Smooth muscle cell (in vitro differentiated cells): ENCODE results near the gene RABL2A. TPM values are rescaled to one million over a fixed set of nuclear protein-coding genes. Genes with fewer than 3 reads are reported as not detected.
A peak's percentile ranks its signal among the peaks of the same experiment; 100 is the strongest.
"Not testable (repeated sequence)": the region's sequence is repeated elsewhere in the genome, so short reads cannot be mapped to it uniquely, and the experiment has no call there.

Experiments used
- DNase-seq: peaks from one replicate; lab custom pipeline; 2025; ENCODE audit not compliant: unreplicated experiment; lab: John Stamatoyannopoulos, UW
- H2AFZ ChIP-seq: fragments of 200-600 bp; sonication (generic); 2 replicates; pipeline ENCODE4 v1.6.0; 2016; ENCODE audit warnings: antibody characterized with exemption, low read depth, mild to moderate bottlenecking
- H3F3A ChIP-seq: fragments of 200-600 bp; sonication (generic); 2 replicates; pipeline ENCODE4 v1.6.0; 2017; ENCODE audit warnings: antibody characterized with exemption, low read depth
- H3K27ac ChIP-seq: fragments of 200-600 bp; sonication (generic); 2 replicates; pipeline ENCODE4 v1.5.1; 2016; ENCODE audit warnings: low read depth, mild to moderate bottlenecking
- H3K27me3 ChIP-seq: fragments of 200-600 bp; sonication (generic); 2 replicates; pipeline ENCODE4 v1.6.1; 2016; ENCODE audit warnings: low read depth, mild to moderate bottlenecking
- H3K36me3 ChIP-seq: fragments of 200-600 bp; sonication (generic); 2 replicates; pipeline ENCODE4 v1.5.1; 2016; ENCODE audit warnings: low read depth
- H3K4me1 ChIP-seq: fragments of 200-600 bp; sonication (generic); 2 replicates; pipeline ENCODE4 v1.5.1; 2016; ENCODE audit warnings: low read depth
- H3K4me2 ChIP-seq: fragments of 200-600 bp; sonication (generic); 2 replicates; pipeline ENCODE4 v1.6.0; 2016; ENCODE audit warnings: mild to moderate bottlenecking
- H3K4me3 ChIP-seq: fragments of 200-600 bp; sonication (generic); 2 replicates; pipeline ENCODE4 v1.5.1; 2016; ENCODE audit warnings: mild to moderate bottlenecking
- H3K79me2 ChIP-seq: fragments of 200-600 bp; sonication (generic); 2 replicates; pipeline ENCODE4 v1.6.0; 2016; ENCODE audit warnings: low read depth, mild to moderate bottlenecking
- H3K9ac ChIP-seq: fragments of 200-600 bp; sonication (generic); 2 replicates; pipeline ENCODE4 v1.6.0; 2016; ENCODE audit warnings: low read depth
- H3K9me3 ChIP-seq: fragments of 200-600 bp; sonication (generic); replicated peaks from 2 replicates; pipeline ENCODE4 v1.5.1; 2016; ENCODE audit warnings: low read depth
- H4K20me1 ChIP-seq: fragments of 200-600 bp; sonication (generic); 2 replicates; pipeline ENCODE4 v1.6.0; 2016; ENCODE audit warnings: low read depth
- WGBS: methylation state at CpG from one replicate; pipeline ENCODE4 v1.1.7; 2016; ENCODE audit warnings: low lambda C conversion rate; 5-methylcytosine and 5-hydroxymethylcytosine counted together
- polyA plus RNA-seq: library from polyadenylated mRNA; unstranded; fragments of >200 nt; fragmentation: Nextera tagmentation; extraction: Ambion mirVana; gene quantifications from 2 replicates; pipeline ENCODE4 v1.2.1, GENCODE V29; 2016
- total RNA-seq: library from RNA; depleted of rRNA; stranded (reverse); fragments of >200 nt; gene quantifications from 2 replicates; pipeline ENCODE4 v1.2.3, GENCODE V29; 2014
- TF ChIP-seq, protein P1 (sequence below): fragments of 200-600 bp; sonication (generic); IDR thresholded peaks from 2 replicates; pipeline ENCODE4 v1.5.1; 2017; ENCODE audit warnings: borderline replicate concordance, mild to moderate bottlenecking, antibody characterized with exemption; ENCODE audit not compliant: insufficient read depth, poor library complexity, severe bottlenecking

RABL2A gene
- total and polyA plus RNA-seq, 2 experiments from 2014 or later: 10.9 to 11.3 TPM

DNA sequence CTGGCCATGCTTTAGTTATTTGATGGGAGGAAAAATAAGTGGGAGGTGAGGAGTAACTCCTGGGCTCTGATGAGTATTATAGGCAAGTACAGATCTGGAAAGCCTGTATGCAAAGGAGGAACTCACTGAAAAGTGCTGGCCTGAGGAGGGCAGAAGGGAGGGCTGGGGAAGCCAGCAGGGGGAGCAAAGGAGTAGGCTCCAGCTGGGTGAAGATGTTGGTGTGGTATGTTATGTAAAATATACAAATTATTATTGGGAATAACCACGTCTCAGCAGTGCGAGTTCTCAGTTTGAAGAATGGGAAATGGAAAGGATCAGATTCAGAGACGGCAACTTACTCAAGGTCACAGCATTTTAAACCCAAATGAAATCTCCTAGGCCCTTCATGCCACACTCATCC is 39.9 kb upstream of the RABL2A start:
- not testable (repeated sequence) for H3F3A ChIP-seq, H2AFZ ChIP-seq, H3K36me3 ChIP-seq, H3K9me3 ChIP-seq, DNase-seq, H3K27me3 ChIP-seq, H3K4me3 ChIP-seq, H3K9ac ChIP-seq, H4K20me1 ChIP-seq, H3K27ac ChIP-seq, H3K4me2 ChIP-seq
- TF ChIP-seq, protein P1, sequence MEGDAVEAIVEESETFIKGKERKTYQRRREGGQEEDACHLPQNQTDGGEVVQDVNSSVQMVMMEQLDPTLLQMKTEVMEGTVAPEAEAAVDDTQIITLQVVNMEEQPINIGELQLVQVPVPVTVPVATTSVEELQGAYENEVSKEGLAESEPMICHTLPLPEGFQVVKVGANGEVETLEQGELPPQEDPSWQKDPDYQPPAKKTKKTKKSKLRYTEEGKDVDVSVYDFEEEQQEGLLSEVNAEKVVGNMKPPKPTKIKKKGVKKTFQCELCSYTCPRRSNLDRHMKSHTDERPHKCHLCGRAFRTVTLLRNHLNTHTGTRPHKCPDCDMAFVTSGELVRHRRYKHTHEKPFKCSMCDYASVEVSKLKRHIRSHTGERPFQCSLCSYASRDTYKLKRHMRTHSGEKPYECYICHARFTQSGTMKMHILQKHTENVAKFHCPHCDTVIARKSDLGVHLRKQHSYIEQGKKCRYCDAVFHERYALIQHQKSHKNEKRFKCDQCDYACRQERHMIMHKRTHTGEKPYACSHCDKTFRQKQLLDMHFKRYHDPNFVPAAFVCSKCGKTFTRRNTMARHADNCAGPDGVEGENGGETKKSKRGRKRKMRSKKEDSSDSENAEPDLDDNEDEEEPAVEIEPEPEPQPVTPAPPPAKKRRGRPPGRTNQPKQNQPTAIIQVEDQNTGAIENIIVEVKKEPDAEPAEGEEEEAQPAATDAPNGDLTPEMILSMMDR: peak; percentile 49
- 85% methylated on average over 3 of the region's 3 CpGs for WGBS
- Histone ChIP-seq H3K4me1 (peaks cover 16% of the 10 kb centered on the region), H3K79me2 (peaks cover 16% of the 10 kb centered on the region)

DNA sequence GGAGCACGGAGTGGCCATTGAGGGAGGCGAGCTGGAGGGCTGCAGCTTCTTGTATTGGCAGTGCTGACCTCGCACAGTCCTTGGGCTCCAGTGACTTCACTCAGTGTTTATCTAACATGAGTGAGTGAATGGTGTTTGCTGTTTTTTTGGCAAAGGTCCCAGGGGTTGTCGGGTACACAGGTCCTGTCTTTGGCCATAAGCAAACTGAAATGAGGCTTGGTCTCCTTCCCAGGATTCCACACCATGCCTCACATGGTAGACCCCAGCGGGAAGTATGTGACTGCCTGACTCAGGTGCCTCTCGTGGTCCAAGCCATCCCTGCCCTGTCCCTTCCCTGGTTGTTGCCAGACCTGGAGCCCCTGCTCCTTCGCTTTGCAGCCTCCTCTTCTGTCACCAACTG is 37.5 kb upstream of the RABL2A start:
- H3F3A ChIP-seq, H3K36me3 ChIP-seq, DNase-seq, H3K27me3 ChIP-seq, H3K27ac ChIP-seq, H2AFZ ChIP-seq, H3K9me3 ChIP-seq, H3K9ac ChIP-seq, H3K4me3 ChIP-seq, H3K4me1 ChIP-seq, H3K4me2 ChIP-seq, H4K20me1 ChIP-seq: not testable (repeated sequence)
- 96% methylated on average over 5 of the region's 7 CpGs for WGBS
- H3K79me2 ChIP-seq: peaks cover 16% of the 10 kb centered on the region

GRCh38 chr2:113591926-113592325 is 35.1 kb upstream of the RABL2A start:
- 46% methylated on average over 5 of the region's 9 CpGs for WGBS
- not testable (repeated sequence) for H3K27ac ChIP-seq, H3F3A ChIP-seq, H3K9me3 ChIP-seq, H3K4me3 ChIP-seq, H3K27me3 ChIP-seq, H2AFZ ChIP-seq, H3K9ac ChIP-seq, DNase-seq, H3K36me3 ChIP-seq, H4K20me1 ChIP-seq, H3K4me2 ChIP-seq, H3K4me1 ChIP-seq, H3K79me2 ChIP-seq

- H2AFZ ChIP-seq: not testable (repeated sequence)
Observed at GRCh38 chr2:113593280-113593679, 33.8 kb upstream of the RABL2A start.

DNA sequence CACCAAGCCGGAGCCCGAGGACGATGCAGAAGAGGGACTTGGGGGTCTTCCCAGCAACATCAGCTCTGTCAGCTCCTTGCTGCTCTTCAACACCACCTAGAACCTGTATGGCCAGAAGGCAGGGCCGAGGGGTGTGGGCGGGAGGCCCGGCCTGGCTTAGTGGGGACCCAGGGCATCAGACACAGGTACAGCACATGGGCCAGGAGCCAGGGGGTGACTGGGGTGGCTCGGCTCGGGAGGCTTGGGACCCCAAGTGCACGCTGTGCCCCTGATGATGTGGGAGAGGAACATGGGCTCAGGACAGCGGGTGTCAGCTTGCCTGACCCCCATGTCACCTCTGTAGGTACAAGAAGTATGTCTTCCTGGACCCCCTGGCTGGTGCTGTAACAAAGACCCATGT is 31.3 kb upstream of the RABL2A start:
- not testable (repeated sequence) for H3K36me3 ChIP-seq, H3K79me2 ChIP-seq, H2AFZ ChIP-seq, H3K4me2 ChIP-seq, H3K9me3 ChIP-seq, DNase-seq, H3F3A ChIP-seq, H3K4me3 ChIP-seq, H3K27me3 ChIP-seq, H3K9ac ChIP-seq, H3K4me1 ChIP-seq, H3K27ac ChIP-seq, H4K20me1 ChIP-seq
- WGBS: 95% methylated on average over 10 of the region's 10 CpGs

More at GRCh38 chr2:113593280-113593679, 33.8 kb upstream of the RABL2A start:
- 81% methylated on average over 6 of the region's 6 CpGs for WGBS
- not testable (repeated sequence) for H3K27ac ChIP-seq, H3K27me3 ChIP-seq, H3K79me2 ChIP-seq, H3K36me3 ChIP-seq, H3K9me3 ChIP-seq, H3K4me2 ChIP-seq, H3K4me1 ChIP-seq, H3F3A ChIP-seq, H3K4me3 ChIP-seq, H4K20me1 ChIP-seq, H3K9ac ChIP-seq, DNase-seq

- WGBS: 100% methylated on average over 5 of the region's 10 CpGs
- not testable (repeated sequence) for DNase-seq
Observed at GRCh38 chr2:113597164-113597563, 29.9 kb upstream of the RABL2A start.

GRCh38 chr2:113597572-113597971 is 29.5 kb upstream of the RABL2A start:
- not testable (repeated sequence) for H3K9ac ChIP-seq, H4K20me1 ChIP-seq, H3K27ac ChIP-seq, H3K36me3 ChIP-seq, H3K4me1 ChIP-seq, H3K4me2 ChIP-seq, DNase-seq, H2AFZ ChIP-seq, H3K4me3 ChIP-seq, H3F3A ChIP-seq, H3K27me3 ChIP-seq, H3K9me3 ChIP-seq, H3K79me2 ChIP-seq
- 100% methylated on average over 2 of the region's 9 CpGs for WGBS

More at GRCh38 chr2:113597164-113597563, 29.9 kb upstream of the RABL2A start:
- H4K20me1 ChIP-seq, H3K4me3 ChIP-seq, H3K27ac ChIP-seq, H3K79me2 ChIP-seq, H2AFZ ChIP-seq, H3K4me1 ChIP-seq, H3F3A ChIP-seq, H3K36me3 ChIP-seq, H3K9me3 ChIP-seq, H3K9ac ChIP-seq, H3K27me3 ChIP-seq, H3K4me2 ChIP-seq: not testable (repeated sequence)

GRCh38 chr2:113598180-113598579 is 28.9 kb upstream of the RABL2A start:
- H3F3A ChIP-seq, H3K36me3 ChIP-seq, H3K4me2 ChIP-seq, H3K27me3 ChIP-seq, H3K9ac ChIP-seq, H3K4me3 ChIP-seq, H3K79me2 ChIP-seq, DNase-seq, H3K4me1 ChIP-seq, H3K9me3 ChIP-seq, H2AFZ ChIP-seq, H4K20me1 ChIP-seq, H3K27ac ChIP-seq: not testable (repeated sequence)
- WGBS: 93% methylated on average over 13 of the region's 13 CpGs
